Measurements from ENCODE around the gene POLR2M.

POLR2M gene

GRCh38 chr15:57706405-57707209 is at the start of gene POLR2M:
TSS of gene POLR2M (plus strand) at chr15:57706714. CDS start at chr15:57706843, 129 bp downstream.
- peak; percentile 98 for DNase-seq (ENCODE audit: low spot score)

DNA sequence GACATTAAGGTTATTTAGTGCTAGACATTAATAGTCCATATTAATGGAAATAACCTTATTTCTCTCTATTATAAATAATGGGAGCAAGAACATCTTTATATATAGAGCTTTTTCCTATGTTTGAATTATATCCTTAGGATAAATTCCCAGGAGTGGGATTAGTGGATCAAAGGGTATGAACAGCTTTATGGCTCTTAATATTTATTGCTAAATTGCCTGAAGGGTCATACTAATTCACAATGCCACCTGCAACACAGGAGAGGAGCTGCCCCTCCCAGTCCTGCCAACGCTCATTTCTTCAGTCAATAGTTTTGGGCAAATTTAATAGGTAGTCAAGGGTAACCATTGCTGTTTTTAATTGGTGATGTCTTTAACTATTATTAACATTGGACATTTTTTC is 48.9 kb upstream of the POLR2M start:
- no peak for DNase-seq (ENCODE audit: low spot score)

- DNase-seq (ENCODE audit: low spot score): no peak
Observed at GRCh38 chr15:57662091-57662744, 44.3 kb upstream of the POLR2M start.

- DNase-seq (ENCODE audit: low spot score): no peak
Observed at GRCh38 chr15:57662802-57663201, 43.7 kb upstream of the POLR2M start.

DNA sequence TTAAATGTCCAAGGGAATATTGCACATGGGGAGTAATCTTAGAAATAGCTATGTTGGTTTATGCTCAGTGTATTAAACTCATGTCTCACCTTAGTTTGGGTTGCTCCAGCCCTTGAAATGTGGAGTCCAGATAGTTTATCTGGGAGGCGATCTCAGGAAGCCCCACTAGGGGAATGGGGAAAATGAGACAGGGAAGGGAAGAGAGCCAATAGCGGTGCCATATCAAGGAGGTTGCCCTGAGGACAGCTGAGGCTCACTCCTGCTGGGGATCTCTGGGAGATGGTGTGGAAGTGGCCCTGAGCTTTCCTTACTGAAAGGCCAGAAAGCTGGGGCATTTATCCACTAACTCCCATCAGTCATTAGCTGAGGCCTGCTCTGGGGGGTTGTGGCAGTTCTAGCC is 43.3 kb upstream of the POLR2M start:
- no peak for DNase-seq (ENCODE audit: low spot score)

GRCh38 chr15:57665194-57665593 is 41.3 kb upstream of the POLR2M start:
- no peak for DNase-seq (ENCODE audit: low spot score)

DNA sequence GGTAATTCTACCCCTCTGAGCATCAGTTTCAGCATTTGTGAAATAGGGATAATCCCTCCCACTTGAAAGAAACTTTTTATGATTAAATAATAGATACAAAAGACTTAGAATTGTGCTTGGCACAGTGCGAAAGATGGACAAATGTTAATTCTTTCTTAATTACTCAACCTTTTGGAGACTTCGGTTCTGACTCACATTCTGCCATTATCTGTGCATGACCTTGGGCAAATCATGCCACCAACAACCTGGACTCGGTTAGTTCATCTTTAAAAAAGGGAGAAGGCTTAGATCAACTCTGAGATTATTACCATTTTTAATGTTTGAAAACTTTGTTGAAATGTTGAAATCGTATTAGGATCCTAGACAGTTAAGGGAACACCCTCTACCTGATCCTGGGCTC is 40.6 kb upstream of the POLR2M start:
- no peak for DNase-seq (ENCODE audit: low spot score)

- no peak for DNase-seq (ENCODE audit: low spot score)
Observed at GRCh38 chr15:57667171-57667849, 39.2 kb upstream of the POLR2M start.

DNA sequence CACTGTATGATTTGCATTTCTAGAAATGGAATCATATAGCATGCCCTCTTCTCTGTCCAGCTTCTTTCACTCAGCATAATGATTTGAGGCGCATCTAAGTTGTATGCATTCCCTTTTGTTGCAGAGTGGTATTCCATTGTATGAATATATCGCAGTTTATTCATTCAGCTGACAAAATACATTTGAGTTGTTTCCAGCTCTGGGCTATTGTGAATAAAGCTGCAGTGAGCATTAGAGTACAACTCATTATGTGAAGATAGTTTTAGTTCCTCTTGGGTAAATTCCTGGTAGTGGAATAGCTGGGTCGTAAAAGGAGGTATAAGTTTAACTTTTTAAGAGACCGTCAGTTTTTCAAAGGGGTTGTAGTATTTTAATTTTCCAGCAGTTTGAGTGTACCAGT is 38.5 kb upstream of the POLR2M start:
- no peak for DNase-seq (ENCODE audit: low spot score)

GRCh38 chr15:57671636-57672035 is 34.9 kb upstream of the POLR2M start:
- DNase-seq (ENCODE audit: low spot score): no peak

DNA sequence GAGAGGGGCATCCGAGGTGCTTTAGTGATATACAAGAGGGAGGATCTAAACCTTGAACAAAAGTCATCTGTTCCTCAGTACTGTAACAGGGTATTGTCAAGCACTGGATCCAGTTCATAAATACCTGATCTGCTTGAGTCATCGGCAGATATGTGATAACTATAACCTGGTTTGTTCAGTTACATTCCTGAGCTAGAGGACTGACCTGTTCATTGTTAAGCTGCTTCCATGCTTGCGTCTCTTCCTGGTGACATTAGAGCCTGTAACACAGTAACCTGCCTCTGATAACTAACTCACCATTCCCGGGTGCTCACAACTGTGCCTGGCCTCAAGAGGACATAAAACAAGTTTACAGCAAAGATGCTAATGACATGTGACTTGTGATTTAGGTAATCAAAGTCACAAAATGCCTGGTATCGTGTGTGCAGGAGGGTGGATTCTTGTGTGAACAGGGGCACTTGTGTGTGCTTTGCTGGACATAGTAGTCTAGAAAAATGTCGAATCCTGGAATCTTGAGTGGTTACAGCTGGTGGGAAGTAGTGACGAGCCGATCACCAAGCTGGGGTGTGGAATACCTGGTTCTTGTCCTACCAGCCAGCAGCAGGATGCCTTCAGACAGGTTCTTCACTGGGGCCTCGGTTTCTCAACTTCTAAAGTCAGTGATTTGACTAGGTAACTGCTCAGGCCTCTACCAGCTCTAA is 30.9 kb upstream of the POLR2M start:
- no peak for DNase-seq (ENCODE audit: low spot score)

DNA sequence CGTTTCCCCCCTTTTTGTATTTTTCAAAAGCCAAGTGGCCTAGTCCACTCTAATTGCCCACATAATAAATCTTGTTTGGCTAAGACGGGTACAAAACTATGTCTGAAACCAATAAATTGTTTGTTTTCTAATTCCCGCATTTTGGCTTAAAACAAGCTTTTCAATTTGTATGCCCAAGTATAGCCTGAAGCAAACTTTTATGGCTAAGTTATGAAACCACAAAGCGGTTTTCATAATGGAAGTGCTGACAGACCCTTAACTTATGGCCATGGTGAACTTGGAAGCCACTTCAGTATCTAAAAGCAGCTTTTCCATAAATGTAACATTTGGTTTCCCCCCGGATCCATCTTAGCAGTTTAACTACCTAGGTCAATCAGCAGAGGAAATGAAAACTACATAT is 29.9 kb upstream of the POLR2M start:
- DNase-seq (ENCODE audit: low spot score): no peak

DNA sequence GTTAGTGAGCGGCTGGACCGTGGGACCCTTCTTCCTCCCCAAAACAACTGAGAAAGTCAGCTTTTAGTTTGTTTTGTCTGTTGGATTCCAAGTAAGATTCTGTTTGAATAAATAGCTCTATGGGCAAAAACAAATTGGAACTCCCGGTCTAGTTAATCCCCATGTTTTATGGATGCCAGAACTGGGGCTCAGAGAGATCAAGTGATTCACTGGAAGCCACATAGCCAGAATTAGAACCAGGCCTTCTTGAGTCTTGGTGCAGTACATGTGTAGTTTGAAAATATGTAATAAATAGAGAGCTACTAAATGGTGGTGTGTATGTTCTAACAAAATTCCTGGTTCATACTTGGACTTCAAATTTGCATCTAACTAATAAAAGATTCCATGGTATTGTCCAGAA is 29.3 kb upstream of the POLR2M start:
- no peak for DNase-seq (ENCODE audit: low spot score)

- no peak for DNase-seq (ENCODE audit: low spot score)
Observed at GRCh38 chr15:57680021-57680420, 26.5 kb upstream of the POLR2M start.

GRCh38 chr15:57681011-57681410 is 25.5 kb upstream of the POLR2M start:
- no peak for DNase-seq (ENCODE audit: low spot score)

GRCh38 chr15:57683481-57683880 is 23.0 kb upstream of the POLR2M start:
- DNase-seq (ENCODE audit: low spot score): no peak

DNA sequence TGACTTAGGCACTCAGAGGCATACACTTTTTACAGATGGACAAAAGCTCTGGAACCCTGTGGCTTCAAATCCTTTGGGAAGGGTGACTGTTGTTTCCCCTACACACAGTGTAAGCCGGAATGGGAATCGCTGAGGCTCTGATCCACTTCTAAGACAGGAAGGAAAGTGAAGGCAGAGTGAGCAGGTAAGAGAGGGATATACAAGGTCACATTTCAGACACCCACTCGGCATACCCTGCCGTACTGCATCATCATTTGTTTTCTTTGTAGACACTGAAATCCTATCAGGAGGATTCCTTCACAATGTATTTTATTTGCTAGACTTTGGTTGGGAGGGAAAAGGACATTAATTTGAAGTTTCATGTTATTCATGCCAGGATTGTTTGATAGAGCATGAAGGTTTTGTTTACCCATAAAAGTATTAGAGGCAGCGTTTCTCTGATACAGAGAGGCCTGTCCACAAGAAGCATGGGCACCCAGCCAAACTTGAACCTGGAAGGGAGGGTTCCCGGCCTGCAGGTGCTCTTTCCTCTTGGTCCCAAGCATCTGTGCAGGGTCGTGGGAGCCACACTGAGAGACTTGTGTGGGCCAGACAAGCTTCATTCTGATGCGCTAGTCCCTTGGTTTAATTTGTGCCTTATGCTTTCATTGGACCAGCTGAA is 21.9 kb upstream of the POLR2M start:
- no peak for DNase-seq (ENCODE audit: low spot score)

- no peak for DNase-seq (ENCODE audit: low spot score)
Observed at GRCh38 chr15:57685306-57686095, 21.0 kb upstream of the POLR2M start.

- no peak for DNase-seq (ENCODE audit: low spot score)
Observed at GRCh38 chr15:57686657-57687056, 19.9 kb upstream of the POLR2M start.

GRCh38 chr15:57690341-57690966 is 16.1 kb upstream of the POLR2M start:
- no peak for DNase-seq (ENCODE audit: low spot score)

DNA sequence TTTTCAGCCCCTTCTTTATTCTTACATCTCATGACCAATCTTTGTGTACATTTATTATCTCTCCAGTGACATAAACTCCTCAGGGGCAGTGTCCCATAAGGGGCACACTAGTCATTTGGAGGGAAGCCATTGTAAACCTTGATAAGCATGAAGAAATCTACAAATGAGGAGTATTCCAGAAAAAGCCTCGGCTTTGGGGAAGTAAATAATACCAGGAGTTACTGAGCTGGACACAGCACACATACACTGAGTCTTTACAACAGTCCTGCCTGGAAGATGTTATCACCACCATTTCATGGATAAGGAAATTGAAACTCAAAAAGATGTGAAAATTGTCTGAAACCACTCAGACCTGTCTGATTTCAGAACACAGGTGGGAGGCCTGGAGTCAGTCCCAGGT is 15.4 kb upstream of the POLR2M start:
- DNase-seq (ENCODE audit: low spot score): no peak

All from NAMALWA (cell line).